OCI-LY1 (cell line): ENCODE measurements around the gene PGM2L1.
A peak's percentile ranks its signal among the peaks of the same experiment; 100 is the strongest.

ENCODE experiments used
- H2AFZ ChIP-seq: fragments of 200-600 bp; sonication (generic), shearing (Covaris generic); 2 replicates; pipeline ENCODE4 v1.6.0; 2014; ENCODE audit warnings: antibody characterized with exemption, mild to moderate bottlenecking, low read length
- H3F3A ChIP-seq: fragments of 200-600 bp; sonication (generic), shearing (Covaris generic); 2 replicates; pipeline ENCODE4 v1.6.0; 2014; ENCODE audit warnings: mild to moderate bottlenecking, antibody characterized with exemption, low read length, moderate library complexity; ENCODE audit not compliant: insufficient read depth
- H3K27ac ChIP-seq: fragments of 200-600 bp; sonication (generic); 2 replicates; pipeline ENCODE4 v1.5.1; 2014; ENCODE audit warnings: low read length, mixed run types, mild to moderate bottlenecking, low read depth; ENCODE audit not compliant: poor library complexity, severe bottlenecking
- H3K27me3 ChIP-seq: fragments of 200-600 bp; sonication (generic); 2 replicates; pipeline ENCODE4 v1.6.0; 2014; ENCODE audit warnings: antibody characterized with exemption, mild to moderate bottlenecking, low read length, moderate library complexity; ENCODE audit not compliant: insufficient read depth
- H3K36me3 ChIP-seq: fragments of 200-600 bp; sonication (generic); 2 replicates; pipeline ENCODE4 v1.6.1; 2014; ENCODE audit warnings: mild to moderate bottlenecking, antibody characterized with exemption, low read length, moderate library complexity, mixed read lengths; ENCODE audit not compliant: insufficient read depth
- H3K4me1 ChIP-seq: fragments of 200-600 bp; sonication (generic); 2 replicates; pipeline ENCODE4 v1.5.1; 2014; ENCODE audit warnings: mild to moderate bottlenecking, low read length, moderate library complexity; ENCODE audit not compliant: insufficient read depth, severe bottlenecking
- H3K4me2 ChIP-seq: fragments of 200-600 bp; sonication (generic), shearing (Covaris generic); 2 replicates; pipeline ENCODE4 v1.6.1; 2014; ENCODE audit warnings: low read length
- H3K4me3 ChIP-seq: fragments of 200-600 bp; sonication (generic); 2 replicates; pipeline ENCODE4 v1.5.1; 2014; ENCODE audit warnings: low read length, low read depth, mild to moderate bottlenecking, mixed read lengths; ENCODE audit not compliant: poor library complexity, severe bottlenecking
- H3K79me2 ChIP-seq: fragments of 200-600 bp; shearing (Covaris generic); 2 replicates; pipeline ENCODE4 v1.6.1; 2016; ENCODE audit warnings: mixed run types, low read length, mixed read lengths; ENCODE audit not compliant: insufficient read depth
- H3K9ac ChIP-seq: fragments of 200-600 bp; sonication (generic), shearing (Covaris generic); 2 replicates; pipeline ENCODE4 v1.6.1; 2014; ENCODE audit warnings: mild to moderate bottlenecking, low read length, mixed read lengths
- H3K9me2 ChIP-seq: fragments of 200-600 bp; sonication (generic), shearing (Covaris generic); 2 replicates; pipeline ENCODE4 v1.6.1; 2014; ENCODE audit warnings: low read depth, mild to moderate bottlenecking, low read length, mixed read lengths
- H3K9me3 ChIP-seq: fragments of 200-600 bp; shearing (Covaris generic); 2 replicates; pipeline ENCODE4 v1.6.1; 2014; ENCODE audit warnings: low read length, mixed read lengths
- H4K20me1 ChIP-seq: fragments of 200-600 bp; sonication (generic), shearing (Covaris generic); 2 replicates; pipeline ENCODE4 v1.6.0; 2016; ENCODE audit warnings: mild to moderate bottlenecking, low read length; ENCODE audit not compliant: insufficient read depth
- CTCF ChIP-seq: fragments of 200-600 bp; sonication (generic), shearing (Covaris generic); IDR thresholded peaks from 2 replicates; pipeline ENCODE4 v1.5.1; 2017; ENCODE audit warnings: mild to moderate bottlenecking, antibody characterized with exemption, low read length, moderate library complexity, mixed read lengths
- EZH2 ChIP-seq: fragments of 200-600 bp; sonication (generic), shearing (Covaris generic); IDR thresholded peaks from 2 replicates; pipeline ENCODE4 v1.8.0; 2017; ENCODE audit warnings: borderline replicate concordance, mixed run types, mild to moderate bottlenecking, antibody characterized with exemption, low read length, moderate library complexity, mixed read lengths

The PGM2L1 gene

GRCh38 chr11:74311352-74311926, 86.8 kb downstream of the PGM2L1 start, which contains the start of gene P4HA3:
P4HA3 (minus strand) TSS chr11:74311640; CDS start chr11:74311611, 29 bp downstream.
- H3K27me3 ChIP-seq: no peaks in the 10 kb centered on the region
- no peaks in the 10 kb centered on the region for H3K36me3 ChIP-seq
- H3K4me1 ChIP-seq: no peaks in the 10 kb centered on the region
- H3K79me2 ChIP-seq: no peaks in the 10 kb centered on the region
- H3K4me2 ChIP-seq: peak within 1 kb of the TSS; percentile 29
- no peak within 1 kb of the TSS for H3K27ac ChIP-seq
- H3K4me3 ChIP-seq: peak within 1 kb of the TSS; percentile 39
- H4K20me1 ChIP-seq: no peaks in the 10 kb centered on the region
- H3K9ac ChIP-seq: no peak within 1 kb of the TSS
- H3K9me2 ChIP-seq: no peaks in the 10 kb centered on the region
- TF ChIP-seq EZH2: no peak
- no peak for TF ChIP-seq CTCF
- no peaks in the 10 kb centered on the region for H3K9me3 ChIP-seq
- H2AFZ ChIP-seq: no peak within 1 kb of the TSS
- H3F3A ChIP-seq: no peaks in the 10 kb centered on the region

GRCh38 chr11:74310857-74311256, 87.4 kb downstream of the PGM2L1 start:
- peak overlapping the region; percentile 39 for H3K4me3 ChIP-seq
- peak overlapping the region; percentile 29 for H3K4me2 ChIP-seq
- H3K36me3 ChIP-seq: no peaks in the 10 kb centered on the region
- H2AFZ ChIP-seq: no peak overlapping the region
- no peaks in the 10 kb centered on the region for H3K4me1 ChIP-seq
- no peaks in the 10 kb centered on the region for H3K79me2 ChIP-seq
- H3K9me2 ChIP-seq: no peaks in the 10 kb centered on the region
- no peak overlapping the region for H3K9ac ChIP-seq
- H3F3A ChIP-seq: no peaks in the 10 kb centered on the region
- H4K20me1 ChIP-seq: no peaks in the 10 kb centered on the region
- no peak for TF ChIP-seq CTCF
- TF ChIP-seq EZH2: no peak
- H3K27ac ChIP-seq: no peak overlapping the region
- H3K9me3 ChIP-seq: no peaks in the 10 kb centered on the region
- H3K27me3 ChIP-seq: no peaks in the 10 kb centered on the region

- Histone ChIP-seq H3F3A (no peaks in the 10 kb centered on the region), H3K27ac (no peak overlapping the region), H3K9ac (no peak overlapping the region), H3K9me2 (no peaks in the 10 kb centered on the region), H3K4me1 (no peaks in the 10 kb centered on the region), H3K27me3 (no peaks in the 10 kb centered on the region), H2AFZ (no peak overlapping the region), H3K79me2 (no peaks in the 10 kb centered on the region), H3K4me2 (no peak overlapping the region), H4K20me1 (no peaks in the 10 kb centered on the region), H3K4me3 (no peak overlapping the region), H3K36me3 (no peaks in the 10 kb centered on the region), H3K9me3 (no peaks in the 10 kb centered on the region)
- TF ChIP-seq EZH2: no peak
- no peak for TF ChIP-seq CTCF
Observed at GRCh38 chr11:74307434-74307833, 90.8 kb downstream of the PGM2L1 start.
